PFSK-1 (cell line): Measurements from ENCODE around the gene DEFB129.

Experiments used
- POLR2AphosphoS5 ChIP-seq: IDR thresholded peaks from 2 replicates; pipeline ENCODE4 v1.6.1; 2012; ENCODE audit warnings: low read depth, mild to moderate bottlenecking, control low read depth, low read length, moderate library complexity
- SIN3A ChIP-seq: IDR thresholded peaks from 2 replicates; pipeline ENCODE4 v1.6.1; 2012; ENCODE audit warnings: mild to moderate bottlenecking, low read length, moderate library complexity, borderline replicate concordance; ENCODE audit not compliant: insufficient read depth

DNA sequence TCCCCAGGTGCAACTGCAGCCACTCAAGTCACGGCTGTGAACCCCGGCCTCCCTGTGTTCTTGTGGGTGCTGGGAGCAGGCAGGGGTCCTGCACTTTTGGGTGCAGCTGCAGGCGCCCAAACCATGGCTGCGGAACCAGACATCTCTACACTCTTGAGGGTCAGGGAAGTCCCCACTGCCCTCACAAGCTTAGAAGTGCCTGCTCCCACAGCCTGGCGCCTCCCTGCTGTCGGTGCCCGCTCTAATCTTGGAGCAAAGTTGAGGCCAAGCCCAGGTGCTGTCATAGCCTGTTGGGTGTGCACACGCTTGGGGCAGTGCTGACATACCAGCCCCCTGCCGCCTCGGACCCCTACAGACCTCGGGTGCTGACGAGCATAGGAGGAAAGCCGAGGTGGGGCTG is 36.6 kb downstream of the DEFB129 start:
- TF ChIP-seq POLR2AphosphoS5, result no peak
- TF ChIP-seq SIN3A, result no peak
